ENCODE measurements around the gene CDH22.

DNA sequence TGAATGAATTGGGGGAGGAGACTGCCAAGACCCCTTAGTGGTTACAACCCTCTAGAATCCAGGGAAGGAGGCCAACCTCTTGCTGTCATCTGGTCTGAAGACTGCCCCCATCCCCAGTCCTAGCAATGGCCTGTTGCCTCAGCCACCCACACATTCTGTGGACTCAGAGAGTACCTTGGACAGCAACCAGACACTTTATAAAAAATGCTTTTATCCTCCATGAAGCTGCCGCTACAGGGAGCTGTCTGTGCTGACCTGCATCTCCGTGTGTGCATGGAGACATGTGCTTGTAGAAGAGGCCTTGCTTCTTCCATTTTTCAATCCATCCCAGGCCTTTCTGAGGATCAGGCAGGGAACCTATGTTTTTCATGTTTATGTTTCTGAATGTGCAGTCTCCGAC lies 15.2 kb downstream of the CDH22 start:
- TF ChIP-seq, protein P1, sequence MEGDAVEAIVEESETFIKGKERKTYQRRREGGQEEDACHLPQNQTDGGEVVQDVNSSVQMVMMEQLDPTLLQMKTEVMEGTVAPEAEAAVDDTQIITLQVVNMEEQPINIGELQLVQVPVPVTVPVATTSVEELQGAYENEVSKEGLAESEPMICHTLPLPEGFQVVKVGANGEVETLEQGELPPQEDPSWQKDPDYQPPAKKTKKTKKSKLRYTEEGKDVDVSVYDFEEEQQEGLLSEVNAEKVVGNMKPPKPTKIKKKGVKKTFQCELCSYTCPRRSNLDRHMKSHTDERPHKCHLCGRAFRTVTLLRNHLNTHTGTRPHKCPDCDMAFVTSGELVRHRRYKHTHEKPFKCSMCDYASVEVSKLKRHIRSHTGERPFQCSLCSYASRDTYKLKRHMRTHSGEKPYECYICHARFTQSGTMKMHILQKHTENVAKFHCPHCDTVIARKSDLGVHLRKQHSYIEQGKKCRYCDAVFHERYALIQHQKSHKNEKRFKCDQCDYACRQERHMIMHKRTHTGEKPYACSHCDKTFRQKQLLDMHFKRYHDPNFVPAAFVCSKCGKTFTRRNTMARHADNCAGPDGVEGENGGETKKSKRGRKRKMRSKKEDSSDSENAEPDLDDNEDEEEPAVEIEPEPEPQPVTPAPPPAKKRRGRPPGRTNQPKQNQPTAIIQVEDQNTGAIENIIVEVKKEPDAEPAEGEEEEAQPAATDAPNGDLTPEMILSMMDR (IDR thresholded peaks at IDR 0.05): no peak
- TF ChIP-seq POLR2A (IDR thresholded peaks at IDR 0.05): no peak

Measured in adrenal gland (tissue), 5 donors.